Spinal cord (tissue), 10 donors: ENCODE data around the gene ICAM3. TPM values are rescaled to one million over a fixed set of nuclear protein-coding genes. Genes with fewer than 3 reads are reported as not detected.
A peak's percentile ranks its signal among the peaks of the same experiment; 100 is the strongest.

Source experiments
- DNase-seq, 6 donors: peaks; one replicate each; pipeline versions ENCODE4 v3.0.0 to v3.0.0-alpha.2; 2013 to 2015; ENCODE audit warnings: low spot score in 6 of 6, low read depth in 4 of 6
- H3K27ac ChIP-seq: one replicate; pipeline ENCODE4 v1.5.1; 2013; ENCODE audit warnings: low read depth, low read length, control low read depth
- H3K27me3 ChIP-seq: one replicate; pipeline ENCODE4 v1.6.1; 2013; ENCODE audit warnings: low read length; ENCODE audit not compliant: control insufficient read depth, insufficient read depth
- H3K36me3 ChIP-seq: one replicate; pipeline ENCODE4 v1.6.1; 2013; ENCODE audit warnings: low read length; ENCODE audit not compliant: control insufficient read depth, insufficient read depth
- H3K4me1 ChIP-seq: one replicate; pipeline ENCODE4 v1.6.1; 2013; ENCODE audit warnings: low read length; ENCODE audit not compliant: control insufficient read depth, insufficient read depth
- H3K4me3 ChIP-seq: one replicate; pipeline ENCODE4 v1.5.1; 2013; ENCODE audit warnings: low read depth, low read length, control low read depth
- H3K9me3 ChIP-seq: one replicate; pipeline ENCODE4 v1.6.1; 2013; ENCODE audit warnings: low read length; ENCODE audit not compliant: control insufficient read depth, insufficient read depth
- WGBS: methylation state at CpG from one replicate; pipeline ENCODE4 v1.1.5; 2013; ENCODE audit warnings: missing lambda C conversion rate; ENCODE audit not compliant: insufficient coverage; 5-methylcytosine and 5-hydroxymethylcytosine counted together
- polyA plus RNA-seq, 2 donors: library from polyadenylated mRNA; unstranded; fragments of 120-200 nt; gene quantifications; one replicate each; pipeline ENCODE4 v1.2.1, GENCODE V29; 2013; ENCODE audit not compliant: insufficient read length in 2 of 2
- small RNA-seq: library from RNA; depleted of rRNA; stranded (forward); fragments of <200 nt; gene quantifications from one replicate; pipeline ENCODE3, GENCODE V24; 2014; ENCODE audit warnings: low replicate concordance
- total RNA-seq, 2 donors: library from RNA; depleted of rRNA in 1 of 2; stranded (reverse); fragments of 120-200 nt in 1 of 2; fragments of >200 nt in 1 of 2; gene quantifications; one replicate each; pipeline versions ENCODE4 v1.2.3 to v1.2.4, GENCODE V29; 2013 to 2014
- donor health status: healthy.

Gene ICAM3
- total and polyA plus RNA-seq, 4 donors, result 3.8 to 8.7 (median 5.0) TPM

DNA sequence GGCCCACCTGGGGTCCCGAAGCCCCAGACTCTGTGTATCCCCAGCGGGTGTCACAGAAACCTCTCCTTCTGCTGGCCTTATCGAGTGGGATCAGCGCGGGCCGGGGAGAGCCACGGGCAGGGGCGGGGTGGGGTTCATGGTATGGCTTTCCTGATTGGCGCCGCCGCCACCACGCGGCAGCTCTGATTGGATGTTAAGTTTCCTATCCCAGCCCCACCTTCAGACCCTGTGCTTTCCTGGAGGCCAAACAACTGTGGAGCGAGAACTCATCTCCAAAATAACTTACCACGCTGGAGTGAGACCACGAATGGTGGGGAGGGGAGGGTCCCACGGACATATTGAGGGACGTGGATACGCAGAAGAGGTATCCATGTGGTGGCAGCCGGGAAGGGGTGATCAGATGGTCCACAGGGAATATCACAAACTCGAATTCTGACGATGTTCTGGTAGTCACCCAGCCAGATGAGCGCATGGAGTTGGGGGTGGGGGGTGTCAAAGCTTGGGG, 50.7 kb downstream of the ICAM3 start:
- Histone ChIP-seq H3K27ac (no peak overlapping the region), H3K4me1 (peaks cover 61% of the 10 kb centered on the region), H3K9me3 (no peaks in the 10 kb centered on the region), H3K36me3 (peaks cover 5% of the 10 kb centered on the region), H3K4me3 (no peak overlapping the region), H3K27me3 (peaks cover 74% of the 10 kb centered on the region)
- under 1% methylated on average over 14 of the region's 23 CpGs for WGBS
- DNase-seq, result peak in 1 of 6 donors; percentile 51

DNA sequence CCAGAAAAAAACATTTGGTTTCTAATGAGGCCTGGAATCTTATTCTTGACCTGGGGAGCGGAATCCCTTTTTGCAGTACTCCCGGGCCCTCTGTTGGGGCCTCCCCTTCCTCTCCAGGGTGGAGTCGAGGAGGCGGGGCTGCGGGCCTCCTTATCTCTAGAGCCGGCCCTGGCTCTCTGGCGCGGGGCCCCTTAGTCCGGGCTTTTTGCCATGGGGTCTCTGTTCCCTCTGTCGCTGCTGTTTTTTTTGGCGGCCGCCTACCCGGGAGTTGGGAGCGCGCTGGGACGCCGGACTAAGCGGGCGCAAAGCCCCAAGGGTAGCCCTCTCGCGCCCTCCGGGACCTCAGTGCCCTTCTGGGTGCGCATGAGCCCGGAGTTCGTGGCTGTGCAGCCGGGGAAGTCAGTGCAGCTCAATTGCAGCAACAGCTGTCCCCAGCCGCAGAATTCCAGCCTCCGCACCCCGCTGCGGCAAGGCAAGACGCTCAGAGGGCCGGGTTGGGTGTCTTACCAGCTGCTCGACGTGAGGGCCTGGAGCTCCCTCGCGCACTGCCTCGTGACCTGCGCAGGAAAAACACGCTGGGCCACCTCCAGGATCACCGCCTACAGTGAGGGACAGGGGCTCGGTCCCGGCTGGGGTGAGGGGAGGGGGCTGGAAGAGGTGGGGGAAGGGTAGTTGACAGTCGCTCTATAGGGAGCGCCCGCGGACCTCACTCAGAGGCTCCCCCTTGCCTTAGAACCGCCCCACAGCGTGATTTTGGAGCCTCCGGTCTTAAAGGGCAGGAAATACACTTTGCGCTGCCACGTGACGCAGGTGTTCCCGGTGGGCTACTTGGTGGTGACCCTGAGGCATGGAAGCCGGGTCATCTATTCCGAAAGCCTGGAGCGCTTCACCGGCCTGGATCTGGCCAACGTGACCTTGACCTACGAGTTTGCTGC, 52.4 kb downstream of the ICAM3 start, which contains the start of gene ICAM4:
TSS of gene ICAM4 (plus strand) at position 153 of the 935 bp plus-strand sequence. CDS start at position 211, 58 bp downstream.
- 2% methylated on average over 58 of the region's 59 CpGs for WGBS
- H3K27ac ChIP-seq, result no peak within 1 kb of the TSS
- H3K4me3 ChIP-seq, result no peak within 1 kb of the TSS
- no peaks in the 10 kb centered on the region for H3K9me3 ChIP-seq
- peaks cover 48% of the 10 kb centered on the region for H3K4me1 ChIP-seq
- H3K36me3 ChIP-seq, result peaks cover 2% of the 10 kb centered on the region
- DNase-seq, result no peak
- H3K27me3 ChIP-seq, result peaks cover 63% of the 10 kb centered on the region

DNA sequence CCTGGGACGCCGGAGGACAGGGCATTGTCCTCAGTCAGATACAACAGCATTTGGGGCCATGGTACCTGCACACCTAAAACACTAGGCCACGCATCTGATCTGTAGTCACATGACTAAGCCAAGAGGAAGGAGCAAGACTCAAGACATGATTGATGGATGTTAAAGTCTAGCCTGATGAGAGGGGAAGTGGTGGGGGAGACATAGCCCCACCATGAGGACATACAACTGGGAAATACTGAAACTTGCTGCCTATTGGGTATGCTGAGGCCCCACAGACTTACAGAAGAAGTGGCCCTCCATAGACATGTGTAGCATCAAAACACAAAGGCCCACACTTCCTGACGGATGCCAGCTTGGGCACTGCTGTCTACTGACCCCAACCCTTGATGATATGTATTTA, 54.0 kb downstream of the ICAM3 start:
- H3K27ac ChIP-seq, result no peak overlapping the region
- no peak for DNase-seq
- no peak overlapping the region for H3K4me3 ChIP-seq
- no peaks in the 10 kb centered on the region for H3K9me3 ChIP-seq
- peaks cover 31% of the 10 kb centered on the region for H3K4me1 ChIP-seq
- peaks cover 2% of the 10 kb centered on the region for H3K36me3 ChIP-seq
- H3K27me3 ChIP-seq, result peaks cover 46% of the 10 kb centered on the region
- 94% methylated on average over 2 of the region's 4 CpGs for WGBS

DNA sequence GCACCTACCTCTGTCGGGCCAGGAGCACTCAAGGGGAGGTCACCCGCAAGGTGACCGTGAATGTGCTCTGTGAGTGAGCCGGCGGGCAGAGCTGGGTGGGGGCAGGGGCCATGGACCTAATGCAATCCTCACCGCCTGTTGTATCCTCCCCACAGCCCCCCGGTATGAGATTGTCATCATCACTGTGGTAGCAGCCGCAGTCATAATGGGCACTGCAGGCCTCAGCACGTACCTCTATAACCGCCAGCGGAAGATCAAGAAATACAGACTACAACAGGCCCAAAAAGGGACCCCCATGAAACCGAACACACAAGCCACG, 54.5 kb downstream of the ICAM3 start:
- Histone ChIP-seq H3K4me3 (no peak overlapping the region), H3K36me3 (peaks cover 2% of the 10 kb centered on the region), H3K9me3 (no peaks in the 10 kb centered on the region), H3K27me3 (peaks cover 41% of the 10 kb centered on the region), H3K4me1 (peaks cover 26% of the 10 kb centered on the region), H3K27ac (no peak overlapping the region)
- WGBS, result 89% methylated on average over 12 of the region's 13 CpGs
- DNase-seq, result no peak

DNA sequence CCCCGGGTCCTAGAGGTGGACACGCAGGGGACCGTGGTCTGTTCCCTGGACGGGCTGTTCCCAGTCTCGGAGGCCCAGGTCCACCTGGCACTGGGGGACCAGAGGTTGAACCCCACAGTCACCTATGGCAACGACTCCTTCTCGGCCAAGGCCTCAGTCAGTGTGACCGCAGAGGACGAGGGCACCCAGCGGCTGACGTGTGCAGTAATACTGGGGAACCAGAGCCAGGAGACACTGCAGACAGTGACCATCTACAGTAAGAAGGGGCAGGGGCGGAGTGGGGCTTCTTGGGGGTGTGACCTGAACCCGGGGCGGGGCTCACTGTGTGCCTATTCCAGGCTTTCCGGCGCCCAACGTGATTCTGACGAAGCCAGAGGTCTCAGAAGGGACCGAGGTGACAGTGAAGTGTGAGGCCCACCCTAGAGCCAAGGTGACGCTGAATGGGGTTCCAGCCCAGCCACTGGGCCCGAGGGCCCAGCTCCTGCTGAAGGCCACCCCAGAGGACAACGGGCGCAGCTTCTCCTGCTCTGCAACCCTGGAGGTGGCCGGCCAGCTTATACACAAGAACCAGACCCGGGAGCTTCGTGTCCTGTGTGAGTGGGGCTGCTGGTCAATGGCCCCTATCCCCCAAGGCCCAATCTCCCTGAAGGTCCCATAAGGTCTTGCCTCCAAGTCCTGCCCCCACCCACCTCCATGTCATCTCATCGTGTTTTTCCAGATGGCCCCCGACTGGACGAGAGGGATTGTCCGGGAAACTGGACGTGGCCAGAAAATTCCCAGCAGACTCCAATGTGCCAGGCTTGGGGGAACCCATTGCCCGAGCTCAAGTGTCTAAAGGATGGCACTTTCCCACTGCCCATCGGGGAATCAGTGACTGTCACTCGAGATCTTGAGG, 55.1 kb downstream of the ICAM3 start:
- WGBS, result 87% methylated on average over 32 of the region's 34 CpGs
- peaks cover 37% of the 10 kb centered on the region for H3K27me3 ChIP-seq
- DNase-seq, result no peak
- no peak overlapping the region for H3K4me3 ChIP-seq
- peaks cover 20% of the 10 kb centered on the region for H3K4me1 ChIP-seq
- H3K9me3 ChIP-seq, result no peaks in the 10 kb centered on the region
- no peak overlapping the region for H3K27ac ChIP-seq
- H3K36me3 ChIP-seq, result peaks cover 2% of the 10 kb centered on the region

Small RNA genes within 50 kb of the gene (small RNA-seq; reads per million reads assigned to genes)
- not detected for gene AC011511.1
- gene AC011511.4, result not detected

Other genes starting within 250 kb of the ICAM3 start
- gene ANGPTL6, start 236.9 kb downstream of the ICAM3 start, total RNA-seq, result under 1 TPM; 0.30 to 0.72 TPM
- under 1 TPM; 0.62 to 0.72 TPM for gene ANGPTL6, start 236.9 kb downstream of the ICAM3 start, polyA plus RNA-seq
- gene PPAN, start 233.3 kb downstream of the ICAM3 start, total RNA-seq, result 10 to 100 TPM; 16.0 to 23.9 TPM
- gene PPAN, start 233.3 kb downstream of the ICAM3 start, polyA plus RNA-seq, result 10 to 100 TPM; 33.1 to 43.3 TPM
- 1 to 10 TPM; 2.8 to 4.6 TPM for gene P2RY11, start 227.9 kb downstream of the ICAM3 start, total RNA-seq
- 10 to 100 TPM; 19.6 to 25.2 TPM for gene P2RY11, start 227.9 kb downstream of the ICAM3 start, polyA plus RNA-seq
- 100 to 1,000 TPM; 104 to 198 TPM for gene EIF3G, start 219.7 kb downstream of the ICAM3 start, total RNA-seq
- 100 to 1,000 TPM; 149 to 174 TPM for gene EIF3G, start 219.7 kb downstream of the ICAM3 start, polyA plus RNA-seq
- gene DNMT1, start 144.7 kb downstream of the ICAM3 start, total RNA-seq, result 10 to 100 TPM; 30.3 to 39.9 TPM
- gene DNMT1, start 144.7 kb downstream of the ICAM3 start, polyA plus RNA-seq, result 100 to 1,000 TPM in 1 of 2 donors, 10 to 100 TPM in 1; 96.7 to 114 TPM
- gene S1PR2, start 108.3 kb downstream of the ICAM3 start, total RNA-seq, result 1 to 10 TPM; 4.4 to 8.2 TPM
- 1 to 10 TPM; 4.9 to 6.9 TPM for gene S1PR2, start 108.3 kb downstream of the ICAM3 start, polyA plus RNA-seq
- gene MRPL4, start 87.4 kb downstream of the ICAM3 start, total RNA-seq, result 10 to 100 TPM; 13.7 to 35.5 TPM
- 10 to 100 TPM; 56.2 to 59.7 TPM for gene MRPL4, start 87.4 kb downstream of the ICAM3 start, polyA plus RNA-seq
- 10 to 100 TPM in 1 of 2 donors, 1 to 10 TPM in 1; 5.7 to 10.4 TPM for gene ICAM1, start 68.5 kb downstream of the ICAM3 start, total RNA-seq
- 1 to 10 TPM; 2.5 to 3.0 TPM for gene ICAM1, start 68.5 kb downstream of the ICAM3 start, polyA plus RNA-seq
- 1 to 10 TPM; 1.1 to 1.8 TPM for gene ICAM4, start 52.7 kb downstream of the ICAM3 start, total RNA-seq
- gene ICAM4, start 52.7 kb downstream of the ICAM3 start, polyA plus RNA-seq, result under 1 TPM in 1 of 2 donors, not detected in 1; 0.42 TPM
- 1 to 10 TPM; 1.4 to 1.8 TPM for gene ICAM5, start 49.7 kb downstream of the ICAM3 start, total RNA-seq
- gene ICAM5, start 49.7 kb downstream of the ICAM3 start, polyA plus RNA-seq, result 1 to 10 TPM; 3.2 to 3.7 TPM
- gene ZGLP1, start 29.8 kb downstream of the ICAM3 start, total RNA-seq, result 1 to 10 TPM; 1.6 to 9.5 TPM
- 10 to 100 TPM; 11.0 to 15.7 TPM for gene ZGLP1, start 29.8 kb downstream of the ICAM3 start, polyA plus RNA-seq
- 10 to 100 TPM; 15.0 to 30.4 TPM for gene FDX2, start 23.6 kb downstream of the ICAM3 start, total RNA-seq
- 10 to 100 TPM; 37.3 to 45.3 TPM for gene FDX2, start 23.6 kb downstream of the ICAM3 start, polyA plus RNA-seq
- gene RAVER1, start 6.1 kb downstream of the ICAM3 start, total RNA-seq, result 1 to 10 TPM; 5.4 to 8.7 TPM
- gene RAVER1, start 6.1 kb downstream of the ICAM3 start, polyA plus RNA-seq, result 10 to 100 TPM; 32.5 to 42.3 TPM
- gene TYK2, start 40.9 kb upstream of the ICAM3 start, total RNA-seq, result 10 to 100 TPM; 44.5 to 94.4 TPM
- 100 to 1,000 TPM; 108 to 153 TPM for gene TYK2, start 40.9 kb upstream of the ICAM3 start, polyA plus RNA-seq
- 100 to 1,000 TPM in 1 of 2 donors, 10 to 100 TPM in 1; 47.4 to 164 TPM for gene CDC37, start 63.9 kb upstream of the ICAM3 start, total RNA-seq
- gene CDC37, start 63.9 kb upstream of the ICAM3 start, polyA plus RNA-seq, result 100 to 1,000 TPM; 151 to 191 TPM
- 10 to 100 TPM in 1 of 2 donors, 1 to 10 TPM in 1; 4.2 to 10.8 TPM for gene PDE4A, start 80.9 kb upstream of the ICAM3 start, total RNA-seq
- 10 to 100 TPM; 25.7 to 28.4 TPM for gene PDE4A, start 80.9 kb upstream of the ICAM3 start, polyA plus RNA-seq
- 10 to 100 TPM; 40.5 to 60.1 TPM for gene KEAP1, start 163.7 kb upstream of the ICAM3 start, total RNA-seq
- gene KEAP1, start 163.7 kb upstream of the ICAM3 start, polyA plus RNA-seq, result 10 to 100 TPM; 76.7 to 93.6 TPM
- 1 to 10 TPM; 1.3 to 3.8 TPM for gene S1PR5, start 177.8 kb upstream of the ICAM3 start, total RNA-seq
- 1 to 10 TPM; 1.1 to 1.6 TPM for gene S1PR5, start 177.8 kb upstream of the ICAM3 start, polyA plus RNA-seq
- 10 to 100 TPM; 10.6 to 20.5 TPM for gene ATG4D, start 204.3 kb upstream of the ICAM3 start, total RNA-seq
- gene ATG4D, start 204.3 kb upstream of the ICAM3 start, polyA plus RNA-seq, result 10 to 100 TPM; 42.2 to 43.9 TPM
- gene KRI1, start 226.4 kb upstream of the ICAM3 start, total RNA-seq, result 10 to 100 TPM in 1 of 2 donors, 1 to 10 TPM in 1; 4.4 to 13.1 TPM
- gene KRI1, start 226.4 kb upstream of the ICAM3 start, polyA plus RNA-seq, result 10 to 100 TPM; 16.2 to 32.5 TPM
- gene CDKN2D, start 229.4 kb upstream of the ICAM3 start, total RNA-seq, result 10 to 100 TPM; 25.6 to 50.9 TPM
- 100 to 1,000 TPM; 167 to 173 TPM for gene CDKN2D, start 229.4 kb upstream of the ICAM3 start, polyA plus RNA-seq
- gene AP1M2, start 247.7 kb upstream of the ICAM3 start, total RNA-seq, result under 1 TPM; 0.30 to 0.83 TPM
- gene AP1M2, start 247.7 kb upstream of the ICAM3 start, polyA plus RNA-seq, result 1 to 10 TPM; 1.1 to 1.2 TPM